ENCODE data around the gene ABCA1. TPM values are rescaled to one million over a fixed set of nuclear protein-coding genes. Genes with fewer than 3 reads are reported as not detected.

The ABCA1 gene
- polyA plus RNA-seq, 3 donors: 2.0 to 5.1 (median 2.7) TPM

- Mint-ChIP-seq H3K27ac (no peak overlapping the region), H3K4me3 (no peak overlapping the region)
Measured at GRCh38 chr9:104745852-104746251, 182.1 kb downstream of the ABCA1 start.

GRCh38 chr9:104743376-104743985, 184.5 kb downstream of the ABCA1 start:
- Histone ChIP-seq H3K9ac (ENCODE audit: insufficient read depth, low read length, poor library complexity, severe bottlenecking) (no peak overlapping the region), H3K27me3 (ENCODE audit: control insufficient read depth in 2 of 2, insufficient read depth in 2 of 2, low read length in 2 of 2) (no peaks in the 10 kb centered on the region), H2AFZ (ENCODE audit: insufficient read depth, low read depth, low read length, poor library complexity, severe bottlenecking) (no peak overlapping the region), H3K79me2 (ENCODE audit: insufficient read depth, low read length) (peaks cover 10% of the 10 kb centered on the region), H3K9me3 (replicated peaks in 1 of 2; ENCODE audit: control insufficient read depth in 1 of 2, insufficient read depth in 1 of 2, low read length in 2 of 2) (no peaks in the 10 kb centered on the region), H3K4me1 (ENCODE audit: control insufficient read depth in 1 of 2, insufficient read depth in 2 of 2, low read length in 2 of 2) (peaks cover 8 to 11% of the 10 kb centered on the region in 2 donors), H3K4me3 (replicated peaks in 1 of 3; ENCODE audit: low read depth in 2 of 3, low read length in 3 of 3) (no peak overlapping the region), H3K36me3 (replicated peaks in 1 of 2; ENCODE audit: control insufficient read depth in 1 of 2, insufficient read depth in 2 of 2, low read length in 2 of 2) (no peaks in the 10 kb centered on the region), H4K20me1 (ENCODE audit: insufficient read depth, low read length) (no peaks in the 10 kb centered on the region), H3K27ac (ENCODE audit: low read depth in 1 of 2, low read length in 2 of 2) (no peak overlapping the region), H3K4me2 (replicated peaks; ENCODE audit: extremely low read depth, low read length, poor library complexity, severe bottlenecking) (no peak overlapping the region)
- WGBS (ENCODE audit: insufficient coverage): no CpG with 5 or more reads among the region's 7 CpGs
- peak; percentile 85 for TF ChIP-seq CTCF (IDR thresholded peaks at IDR 0.05)
- no peak overlapping the region for H3K27ac Mint-ChIP-seq
- H3K27me3 Mint-ChIP-seq (ENCODE audit: low read depth in 3 of 3): no peaks in the 10 kb centered on the region
- H3K9me3 Mint-ChIP-seq: no peaks in the 10 kb centered on the region
- peaks cover 10% of the 10 kb centered on the region for H3K4me1 Mint-ChIP-seq
- intact Hi-C loops (cut with micrococcal nuclease): no loop called here
- DNase-seq: peak; percentile 59 to 71 (median 69)
- no peak overlapping the region for H3K4me3 Mint-ChIP-seq
- H3K36me3 Mint-ChIP-seq: no peaks in the 10 kb centered on the region

More at GRCh38 chr9:104745852-104746251, 182.1 kb downstream of the ABCA1 start:
- Histone ChIP-seq H3K36me3 (replicated peaks in 1 of 2; ENCODE audit: control insufficient read depth in 1 of 2, insufficient read depth in 2 of 2, low read length in 2 of 2) (peaks cover under 1 to 2% of the 10 kb centered on the region in 2 donors), H4K20me1 (ENCODE audit: insufficient read depth, low read length) (no peaks in the 10 kb centered on the region), H3K9me3 (replicated peaks in 1 of 2; ENCODE audit: control insufficient read depth in 1 of 2, insufficient read depth in 1 of 2, low read length in 2 of 2) (no peaks in the 10 kb centered on the region), H3K79me2 (ENCODE audit: insufficient read depth, low read length) (peaks cover 32% of the 10 kb centered on the region), H3K9ac (ENCODE audit: insufficient read depth, low read length, poor library complexity, severe bottlenecking) (no peak overlapping the region), H2AFZ (ENCODE audit: insufficient read depth, low read depth, low read length, poor library complexity, severe bottlenecking) (no peak overlapping the region), H3K27ac (ENCODE audit: low read depth in 1 of 2, low read length in 2 of 2) (no peak overlapping the region), H3K4me1 (ENCODE audit: control insufficient read depth in 1 of 2, insufficient read depth in 2 of 2, low read length in 2 of 2) (peaks cover 25 to 33% of the 10 kb centered on the region in 2 donors), H3K4me2 (replicated peaks; ENCODE audit: extremely low read depth, low read length, poor library complexity, severe bottlenecking) (no peak overlapping the region), H3K4me3 (replicated peaks in 1 of 3; ENCODE audit: low read depth in 2 of 3, low read length in 3 of 3) (no peak overlapping the region), H3K27me3 (ENCODE audit: control insufficient read depth in 2 of 2, insufficient read depth in 2 of 2, low read length in 2 of 2) (no peaks in the 10 kb centered on the region)
- no peaks in the 10 kb centered on the region for H3K9me3 Mint-ChIP-seq
- peaks cover 1 to 2% of the 10 kb centered on the region in 2 donors for H3K36me3 Mint-ChIP-seq
- intact Hi-C loops (cut with micrococcal nuclease): no loop called here
- peaks cover 28% of the 10 kb centered on the region for H3K4me1 Mint-ChIP-seq
- DNase-seq: no peak
- H3K27me3 Mint-ChIP-seq (ENCODE audit: low read depth in 3 of 3): no peaks in the 10 kb centered on the region
- TF ChIP-seq CTCF (IDR thresholded peaks at IDR 0.05): no peak
- WGBS (ENCODE audit: insufficient coverage): no CpG with 5 or more reads among the region's 1 CpG

Measured in CD14-positive monocyte (primary cell).